H1 (cell line): ENCODE measurements around the gene SMYD1. TPM values are rescaled to one million over a fixed set of nuclear protein-coding genes. Genes with fewer than 3 reads are reported as not detected.

Source experiments
- CHD7 ChIP-seq: fragments of 300-600 bp; sonication (generic); IDR thresholded peaks from 2 replicates; pipeline ENCODE4 v1.7.1; 2012; ENCODE audit warnings: low read length, moderate library complexity, mild to moderate bottlenecking, inconsistent platforms; ENCODE audit not compliant: insufficient replicate concordance
- SAP30 ChIP-seq: fragments of 300-600 bp; sonication (generic); IDR thresholded peaks from 2 replicates; pipeline ENCODE4 v1.7.1; 2012; ENCODE audit warnings: low read length, moderate library complexity, mild to moderate bottlenecking, inconsistent platforms; ENCODE audit not compliant: insufficient read depth, insufficient replicate concordance
- polyA plus RNA-seq, 7 experiments: library from polyadenylated mRNA; depleted of rRNA in 3 of 7; stranded (reverse) in 5 of 7; unstranded in 2 of 7; fragments of >200 nt in 5 of 7; fragments of 200-250 nt in 2 of 7; gene quantifications; 1 replicate in 5 of 7; 2 replicates in 1 of 7; 4 replicates in 1 of 7; pipeline versions ENCODE4 v1.2.1 to v1.2.3, GENCODE V29; 2011 to 2013; ENCODE audit warnings: missing spikeins in 2 of 7, mixed read lengths in 2 of 7
- total RNA-seq: library from RNA; stranded (reverse); fragmentation: NEBNext Ultra II Directional; extraction: Animal tissue kit (Norgen Biotek cat#: 25700); gene quantifications from 2 replicates; pipeline ENCODE4 v1.2.1, GENCODE V29; 2021

The SMYD1 gene
- total and polyA plus RNA-seq, 2 of the 8 experiments (the other 6 are each of a cell fraction or from before 2014, with no cell fraction given), result 0.06 TPM; not detected in 1

DNA sequence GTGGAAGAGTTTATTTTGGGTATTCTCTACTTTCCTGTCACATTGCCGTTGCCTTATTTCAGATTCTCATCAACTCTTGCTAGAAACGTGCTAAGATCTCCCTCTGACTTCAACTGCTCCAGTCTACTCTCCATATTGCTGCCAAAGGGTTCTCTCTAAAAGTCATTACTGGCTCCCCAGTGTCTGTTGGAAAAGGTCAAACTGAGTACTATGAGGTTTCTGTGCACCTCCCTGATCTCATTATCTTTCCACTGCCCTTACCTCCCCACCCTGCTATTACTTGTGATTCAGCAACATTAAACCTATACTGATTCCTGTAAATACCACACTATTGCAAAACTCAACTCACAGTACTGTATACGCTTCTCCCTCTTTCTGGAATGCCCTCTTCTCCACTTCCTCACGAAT, 10.2 kb upstream of the SMYD1 start (continued):
- no peak for TF ChIP-seq CHD7
- no peak for TF ChIP-seq SAP30
